Stimulated activated naive CD8-positive, alpha-beta T cell treated with anti-CD3 and anti-CD28 coated beads, Interleukin-15, amount 100 ng/mL, for 72 hours (primary cell): ENCODE measurements around the gene AOC2.

Experiments
- ATAC-seq: fragments of 150-1000 bp; cut with Tn5 transposase; 2 replicates; pipeline ENCODE4 v1.10.0; 2021; ENCODE audit warnings: mild to moderate bottlenecking, moderate library complexity
- DNase-seq, 2 donors: peaks; one replicate each; pipeline ENCODE4 v3.0.0; 2021 to 2022
- H3K27ac Mint-ChIP-seq, 2 donors: one replicate each; pipeline ENCODE4 v1.8.0; 2022; ENCODE audit warnings: mild to moderate bottlenecking in 2 of 2, mixed read lengths in 2 of 2, moderate library complexity in 2 of 2
- H3K27me3 Mint-ChIP-seq: one replicate; pipeline ENCODE4 v1.8.0; 2022; ENCODE audit warnings: mixed read lengths
- H3K4me1 Mint-ChIP-seq: one replicate; pipeline ENCODE4 v1.8.0; 2022; ENCODE audit warnings: mild to moderate bottlenecking, mixed read lengths
- H3K4me3 Mint-ChIP-seq, 2 donors: one replicate each; pipeline ENCODE4 v1.8.0; 2022; ENCODE audit warnings: mild to moderate bottlenecking in 2 of 2, mixed read lengths in 2 of 2, moderate library complexity in 1 of 2
- H3K9me3 Mint-ChIP-seq, 2 donors: one replicate each; pipeline ENCODE4 v1.8.0; 2022; ENCODE audit warnings: mixed read lengths in 2 of 2

The AOC2 gene, protein sequence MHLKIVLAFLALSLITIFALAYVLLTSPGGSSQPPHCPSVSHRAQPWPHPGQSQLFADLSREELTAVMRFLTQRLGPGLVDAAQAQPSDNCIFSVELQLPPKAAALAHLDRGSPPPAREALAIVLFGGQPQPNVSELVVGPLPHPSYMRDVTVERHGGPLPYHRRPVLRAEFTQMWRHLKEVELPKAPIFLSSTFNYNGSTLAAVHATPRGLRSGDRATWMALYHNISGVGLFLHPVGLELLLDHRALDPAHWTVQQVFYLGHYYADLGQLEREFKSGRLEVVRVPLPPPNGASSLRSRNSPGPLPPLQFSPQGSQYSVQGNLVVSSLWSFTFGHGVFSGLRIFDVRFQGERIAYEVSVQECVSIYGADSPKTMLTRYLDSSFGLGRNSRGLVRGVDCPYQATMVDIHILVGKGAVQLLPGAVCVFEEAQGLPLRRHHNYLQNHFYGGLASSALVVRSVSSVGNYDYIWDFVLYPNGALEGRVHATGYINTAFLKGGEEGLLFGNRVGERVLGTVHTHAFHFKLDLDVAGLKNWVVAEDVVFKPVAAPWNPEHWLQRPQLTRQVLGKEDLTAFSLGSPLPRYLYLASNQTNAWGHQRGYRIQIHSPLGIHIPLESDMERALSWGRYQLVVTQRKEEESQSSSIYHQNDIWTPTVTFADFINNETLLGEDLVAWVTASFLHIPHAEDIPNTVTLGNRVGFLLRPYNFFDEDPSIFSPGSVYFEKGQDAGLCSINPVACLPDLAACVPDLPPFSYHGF

DNA sequence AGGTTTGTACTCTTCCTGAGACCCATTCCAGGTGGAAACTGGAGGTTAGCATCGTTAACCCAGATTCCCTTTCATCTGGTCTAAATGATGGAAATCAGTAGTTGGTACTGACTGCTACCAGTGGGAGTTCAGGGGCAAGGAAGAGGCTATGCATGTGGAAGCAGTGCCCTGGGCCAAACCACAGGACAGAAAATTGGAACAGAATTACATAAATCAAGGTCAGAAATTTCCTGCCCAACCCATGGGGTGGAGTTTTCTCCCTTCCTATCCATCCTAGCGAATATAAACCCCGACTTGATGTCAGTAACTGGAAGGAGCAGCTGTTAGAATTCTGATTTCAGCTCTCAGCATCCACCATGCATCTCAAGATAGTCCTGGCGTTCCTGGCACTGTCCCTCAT, at the start of gene AOC2:
TSS of gene AOC2 (plus strand) at position 310 of the 400 bp plus-strand sequence. CDS start at position 357, 47 bp downstream.
- DNase-seq (no peak), ATAC-seq (no peak)
- no peaks in the 10 kb centered on the region for H3K9me3 Mint-ChIP-seq
- no peaks in the 10 kb centered on the region for H3K27me3 Mint-ChIP-seq
- peaks cover 33% of the 10 kb centered on the region for H3K4me1 Mint-ChIP-seq
- H3K4me3 Mint-ChIP-seq, result no peak within 1 kb of the TSS
- H3K27ac Mint-ChIP-seq, result no peak within 1 kb of the TSS

DNA sequence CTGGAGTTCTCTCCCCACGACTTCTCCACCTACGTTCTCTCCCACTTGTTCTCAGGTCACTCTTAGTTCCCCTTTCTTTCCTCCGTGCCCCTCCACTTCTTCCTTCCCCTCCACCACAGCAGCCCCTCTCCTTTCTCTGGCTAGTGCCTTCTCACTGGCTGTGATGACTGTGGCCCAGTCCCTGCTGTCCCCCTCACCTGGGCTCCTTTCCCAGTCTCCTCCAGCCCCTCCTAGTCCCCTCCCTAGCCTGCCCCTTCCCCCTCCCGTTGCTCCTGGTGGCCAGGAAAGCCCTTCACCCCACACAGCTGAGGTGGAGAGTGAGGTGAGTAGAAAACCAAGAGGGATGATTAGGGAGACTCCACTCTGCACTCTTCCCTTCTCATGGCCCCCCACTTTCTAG, 49.3 kb upstream of the AOC2 start:
- H3K4me1 Mint-ChIP-seq, result peaks cover 32% of the 10 kb centered on the region
- no peak overlapping the region for H3K27ac Mint-ChIP-seq
- DNase-seq (no peak), ATAC-seq (no peak)
- peaks cover 4 to 6% of the 10 kb centered on the region in 2 donors for H3K9me3 Mint-ChIP-seq
- no peak overlapping the region for H3K4me3 Mint-ChIP-seq
- H3K27me3 Mint-ChIP-seq, result no peaks in the 10 kb centered on the region

DNA sequence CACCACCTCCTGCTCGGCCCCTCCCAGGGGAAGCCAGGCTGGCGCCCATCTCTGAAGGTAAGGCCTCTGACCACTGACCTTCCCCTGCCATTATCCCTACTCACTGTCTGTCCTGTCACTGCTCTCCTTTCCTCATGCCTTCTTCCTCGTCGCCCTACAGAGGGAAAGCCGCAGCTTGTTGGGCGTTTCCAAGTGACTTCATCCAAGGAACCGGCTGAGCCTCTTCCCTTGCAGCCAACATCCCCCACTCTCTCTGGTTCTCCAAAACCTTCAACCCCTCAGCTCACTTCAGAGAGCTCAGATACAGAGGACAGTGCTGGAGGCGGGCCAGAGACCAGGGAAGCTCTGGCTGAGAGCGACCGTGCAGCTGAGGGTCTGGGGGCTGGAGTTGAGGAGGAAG, 48.9 kb upstream of the AOC2 start:
- H3K4me1 Mint-ChIP-seq, result peaks cover 32% of the 10 kb centered on the region
- DNase-seq, result no peak
- H3K27me3 Mint-ChIP-seq, result no peaks in the 10 kb centered on the region
- ATAC-seq, result no peak
- no peak overlapping the region for H3K4me3 Mint-ChIP-seq
- H3K9me3 Mint-ChIP-seq, result peaks cover 4 to 6% of the 10 kb centered on the region in 2 donors
- no peak overlapping the region for H3K27ac Mint-ChIP-seq

DNA sequence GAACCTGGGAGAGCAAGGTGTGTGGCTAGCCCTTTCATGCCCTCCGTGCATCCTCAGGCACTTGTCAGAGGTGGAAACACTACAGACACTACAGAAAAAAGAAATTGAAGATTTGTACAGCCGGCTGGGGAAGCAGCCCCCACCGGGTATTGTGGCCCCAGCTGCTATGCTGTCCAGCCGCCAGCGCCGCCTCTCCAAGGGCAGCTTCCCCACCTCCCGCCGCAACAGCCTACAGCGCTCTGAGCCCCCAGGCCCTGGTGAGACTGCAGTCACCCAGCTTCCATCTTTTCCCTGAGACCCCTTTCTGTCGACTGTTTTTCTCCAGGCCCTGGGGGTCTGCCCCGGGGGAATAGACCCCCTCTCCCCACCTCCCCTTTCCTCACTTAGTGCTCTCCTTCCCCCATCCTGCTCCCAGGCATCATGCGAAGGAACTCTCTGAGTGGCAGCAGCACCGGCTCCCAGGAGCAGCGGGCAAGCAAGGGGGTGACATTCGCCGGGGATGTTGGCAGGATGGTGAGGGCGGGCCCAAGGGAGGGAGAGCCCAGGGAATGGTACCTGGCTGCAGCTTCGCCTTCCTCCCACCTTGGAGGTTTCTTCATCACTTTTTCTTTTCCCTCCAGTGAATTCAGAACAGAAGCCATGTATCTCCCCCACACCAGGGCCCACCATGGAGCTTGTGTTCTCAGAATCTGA, 48.2 kb upstream of the AOC2 start:
- ATAC-seq (no peak), DNase-seq (no peak)
- Mint-ChIP-seq H3K4me3 (no peak overlapping the region), H3K9me3 (peaks cover 4 to 6% of the 10 kb centered on the region in 2 donors), H3K27ac (no peak overlapping the region), H3K4me1 (peaks cover 32% of the 10 kb centered on the region), H3K27me3 (no peaks in the 10 kb centered on the region)

DNA sequence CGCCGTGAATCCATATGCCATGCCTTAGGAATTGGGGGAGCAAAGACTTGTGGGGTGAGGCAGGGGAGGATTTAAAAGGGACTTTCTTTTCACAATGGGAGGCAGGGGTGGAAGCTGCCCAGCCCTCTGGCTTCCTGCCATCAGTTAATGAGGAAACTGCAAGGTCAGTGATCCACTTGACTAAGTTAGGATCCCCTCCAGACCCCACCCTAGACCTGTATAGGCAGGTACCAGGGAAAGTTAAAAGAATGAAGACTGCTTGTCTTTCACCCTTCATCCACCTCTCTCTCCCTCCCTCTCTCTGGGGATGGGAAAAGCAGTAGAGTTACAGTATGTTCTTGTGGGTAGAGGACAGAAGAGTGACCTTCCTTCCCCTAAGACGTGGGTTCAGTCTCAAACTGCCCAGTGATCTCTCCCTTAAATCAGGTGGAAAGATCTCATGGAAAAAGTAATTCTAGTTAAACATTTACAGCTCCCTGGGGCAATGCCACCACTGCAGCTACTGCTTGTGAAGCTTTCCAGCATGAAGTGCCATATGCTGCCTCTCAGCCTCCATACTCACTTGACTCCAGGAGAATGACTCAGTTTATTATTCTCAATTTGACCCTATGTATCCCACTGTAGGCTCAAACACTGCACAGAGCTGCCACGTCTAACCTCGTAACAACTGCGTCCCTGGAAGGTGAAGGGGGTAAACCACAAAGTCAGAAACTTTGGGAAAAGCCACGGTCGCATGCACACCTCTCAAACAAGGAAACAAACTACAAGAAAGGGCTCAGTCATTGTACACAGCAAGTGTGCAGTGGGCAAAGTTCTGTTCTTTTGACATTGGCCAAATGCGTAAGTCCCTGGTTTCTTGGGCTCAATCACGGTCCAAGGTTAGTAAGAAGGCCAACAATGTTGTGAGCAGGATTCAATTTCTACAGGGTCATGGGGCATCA, 47.0 kb upstream of the AOC2 start:
- ATAC-seq, result no peak
- Mint-ChIP-seq H3K4me3 (peak overlapping the region; percentile 91 to 93), H3K9me3 (peaks cover 4 to 6% of the 10 kb centered on the region in 2 donors), H3K27me3 (no peaks in the 10 kb centered on the region), H3K27ac (peak overlapping the region in 1 of 2 donors; percentile 43), H3K4me1 (peaks cover 32% of the 10 kb centered on the region)
- no peak for DNase-seq

DNA sequence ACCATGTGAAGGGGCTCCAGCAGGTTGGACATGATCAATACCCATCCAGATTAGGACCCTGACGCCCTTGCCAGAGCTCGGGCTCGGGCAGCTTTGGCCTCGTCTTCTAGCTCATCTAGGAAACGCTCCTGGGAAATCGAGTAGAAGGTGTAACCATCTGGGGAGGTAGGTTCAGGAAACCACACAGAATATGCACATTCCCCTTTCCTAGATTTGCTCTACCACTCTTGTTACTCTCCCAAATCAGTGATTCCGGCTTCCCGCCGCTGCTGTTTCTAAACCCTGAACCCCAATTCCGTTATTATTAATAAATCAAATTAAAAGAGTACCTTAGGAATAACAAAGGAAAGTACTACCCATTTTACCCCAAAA, 46.4 kb upstream of the AOC2 start:
- H3K9me3 Mint-ChIP-seq, result peaks cover 4 to 6% of the 10 kb centered on the region in 2 donors

DNA sequence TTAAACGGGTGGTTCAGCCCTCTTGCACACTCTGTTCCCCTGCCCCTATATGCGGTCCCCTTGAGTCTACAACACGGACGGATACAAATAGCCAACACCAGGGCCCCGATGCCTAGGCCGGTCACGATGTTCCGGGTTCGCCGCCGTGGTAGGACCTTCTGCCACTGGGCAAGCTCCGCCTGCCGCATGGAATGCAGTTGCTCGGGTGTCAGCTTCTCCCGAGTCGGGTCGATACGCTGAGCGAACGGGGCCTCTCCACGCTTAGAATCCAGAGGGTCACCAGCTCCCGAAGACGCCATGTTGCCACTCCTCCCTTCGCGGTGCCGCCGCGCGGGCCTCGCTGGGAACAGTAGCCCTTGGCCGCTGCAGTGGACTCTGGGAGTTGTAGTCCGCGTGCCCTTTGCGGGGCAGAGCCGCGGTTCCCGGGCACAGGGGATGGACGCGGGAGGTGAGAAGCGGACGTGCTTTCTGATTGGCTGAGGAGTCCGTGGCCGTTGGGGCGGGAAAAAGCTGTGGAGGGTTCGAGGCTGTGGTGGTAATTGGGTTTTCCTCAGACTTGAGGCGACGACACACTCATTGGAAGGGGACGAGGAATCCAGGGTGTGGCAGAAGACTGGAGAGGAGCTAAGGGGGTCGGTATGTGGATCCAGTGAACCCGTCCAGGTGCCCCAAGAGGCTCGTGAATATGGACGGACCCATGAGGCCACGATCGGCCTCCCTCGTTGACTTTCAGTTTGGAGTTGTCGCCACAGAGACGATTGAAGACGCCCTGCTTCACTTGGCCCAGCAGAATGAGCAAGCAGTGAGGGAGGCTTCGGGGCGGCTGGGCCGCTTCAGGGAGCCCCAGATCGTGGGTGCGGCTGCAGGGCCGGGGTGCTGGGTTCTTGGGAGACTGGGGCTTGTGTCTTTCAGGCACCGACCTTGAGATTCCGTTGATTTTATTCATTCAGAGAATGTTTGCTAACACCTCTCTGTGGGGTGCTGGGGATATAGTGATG, 45.7 kb upstream of the AOC2 start, which contains the start of the genes CNTD1 and COA3:
TSS of gene CNTD1 (plus strand) at position 479 of the 998 bp plus-strand sequence. CDS start at position 686, 207 bp downstream.
TSS of gene COA3 (minus strand) at position 322 of the 998 bp plus-strand sequence. CDS start at position 299, 23 bp downstream.
- DNase-seq (peak; percentile 78 to 86), ATAC-seq (peak; percentile 100)
- peaks cover 32% of the 10 kb centered on the region for H3K4me1 Mint-ChIP-seq
- peaks cover 4 to 6% of the 10 kb centered on the region in 2 donors for H3K9me3 Mint-ChIP-seq
- H3K27me3 Mint-ChIP-seq, result no peaks in the 10 kb centered on the region
- H3K27ac Mint-ChIP-seq, result peak within 1 kb of the TSS; percentile 95 to 96
- H3K4me3 Mint-ChIP-seq, result peak within 1 kb of the TSS; percentile 91 to 93

More for the DNA sequence above, 46.4 kb upstream of the AOC2 start:
- DNase-seq (no peak), ATAC-seq (no peak)
- Mint-ChIP-seq H3K27ac (peak overlapping the region; percentile 95 to 96), H3K27me3 (no peaks in the 10 kb centered on the region), H3K4me3 (peak overlapping the region; percentile 91 to 93), H3K4me1 (peaks cover 32% of the 10 kb centered on the region)

DNA sequence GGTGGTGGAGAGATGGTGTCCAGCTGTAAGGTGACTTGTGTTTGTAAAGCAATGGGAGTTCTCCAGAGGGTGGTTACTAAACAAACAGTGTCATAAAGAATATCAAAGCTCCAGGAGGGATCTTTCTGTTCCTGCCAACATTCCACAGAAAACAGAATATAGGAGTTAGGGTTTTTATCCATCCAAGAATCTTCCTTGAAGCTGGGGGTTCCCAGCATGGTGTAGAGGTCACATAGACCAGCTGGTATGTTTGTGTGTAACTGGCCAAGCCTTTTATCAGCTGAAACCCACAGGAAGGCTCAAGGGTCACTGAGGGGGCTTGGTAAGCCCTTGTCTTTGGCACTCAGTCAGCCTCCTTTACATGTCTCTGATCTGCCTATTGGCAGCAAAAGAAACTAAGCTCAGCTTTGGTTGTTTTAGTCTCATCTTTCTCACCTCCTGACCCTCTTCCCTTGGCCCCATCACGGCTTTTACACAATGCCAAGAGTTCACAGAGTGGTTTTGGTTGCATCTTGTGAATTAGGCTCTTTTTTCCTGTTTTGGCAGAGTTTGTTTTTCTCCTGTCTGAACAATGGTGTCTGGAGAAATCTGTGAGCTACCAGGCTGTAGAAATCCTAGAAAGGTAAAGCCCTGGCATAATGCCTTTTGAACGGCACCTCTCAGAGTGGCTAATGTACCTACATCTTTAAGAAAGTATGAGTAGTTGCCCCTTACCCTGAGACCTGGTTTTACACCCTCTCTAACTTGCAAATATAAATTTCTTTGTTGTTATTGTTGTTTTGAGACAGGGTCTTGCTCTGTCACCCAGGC, 41.1 kb upstream of the AOC2 start:
- ATAC-seq (no peak), DNase-seq (no peak)
- no peaks in the 10 kb centered on the region for H3K27me3 Mint-ChIP-seq
- no peak overlapping the region for H3K4me3 Mint-ChIP-seq
- peaks cover 4 to 6% of the 10 kb centered on the region in 2 donors for H3K9me3 Mint-ChIP-seq
- H3K27ac Mint-ChIP-seq, result no peak overlapping the region
- H3K4me1 Mint-ChIP-seq, result peaks cover 8% of the 10 kb centered on the region

DNA sequence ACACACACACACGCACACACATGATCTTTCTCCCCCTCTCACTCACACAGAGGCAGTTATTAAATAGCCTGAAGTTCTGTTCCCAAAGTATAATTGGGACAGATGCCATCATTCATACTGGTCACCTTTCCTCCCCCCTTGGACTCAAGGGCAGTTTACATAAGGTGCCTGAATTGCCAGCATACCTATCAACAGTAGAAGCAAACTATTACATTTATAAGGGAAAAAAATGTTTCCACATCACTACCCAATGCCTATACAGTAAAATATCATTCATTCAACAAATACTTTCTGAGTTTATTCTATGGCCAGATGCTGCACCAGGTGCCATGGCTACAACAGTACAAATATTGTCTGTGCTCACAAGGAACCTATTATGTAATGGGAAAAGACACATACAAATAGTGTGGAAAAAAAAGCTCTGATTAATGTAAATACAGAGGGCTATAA, 39.4 kb upstream of the AOC2 start:
- DNase-seq (no peak), ATAC-seq (no peak)
- Mint-ChIP-seq H3K27ac (no peak overlapping the region), H3K4me3 (no peak overlapping the region), H3K27me3 (no peaks in the 10 kb centered on the region), H3K4me1 (no peaks in the 10 kb centered on the region), H3K9me3 (no peaks in the 10 kb centered on the region)

DNA sequence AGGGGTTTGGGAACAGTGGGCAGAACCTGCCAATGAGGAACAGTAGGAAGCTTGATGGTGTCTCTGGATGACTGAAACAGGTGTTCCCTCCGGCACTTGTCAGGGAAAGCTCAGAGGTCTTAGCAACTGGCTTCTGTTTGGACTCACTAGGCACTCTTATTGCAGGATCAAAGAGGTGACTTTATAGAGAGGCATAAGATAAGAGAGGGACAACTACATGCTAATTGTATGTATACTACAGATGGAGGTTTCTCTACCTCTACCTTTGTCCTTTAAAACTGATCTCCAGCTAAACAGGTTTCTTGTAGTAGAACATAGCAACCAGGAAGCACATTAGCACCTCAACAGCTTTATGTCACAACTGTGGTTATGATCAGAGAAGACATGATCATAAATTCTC, 38.1 kb upstream of the AOC2 start:
- H3K4me1 Mint-ChIP-seq, result no peaks in the 10 kb centered on the region
- DNase-seq, result no peak
- H3K27me3 Mint-ChIP-seq, result no peaks in the 10 kb centered on the region
- H3K4me3 Mint-ChIP-seq, result no peak overlapping the region
- no peak overlapping the region for H3K27ac Mint-ChIP-seq
- no peak for ATAC-seq
- no peaks in the 10 kb centered on the region for H3K9me3 Mint-ChIP-seq

DNA sequence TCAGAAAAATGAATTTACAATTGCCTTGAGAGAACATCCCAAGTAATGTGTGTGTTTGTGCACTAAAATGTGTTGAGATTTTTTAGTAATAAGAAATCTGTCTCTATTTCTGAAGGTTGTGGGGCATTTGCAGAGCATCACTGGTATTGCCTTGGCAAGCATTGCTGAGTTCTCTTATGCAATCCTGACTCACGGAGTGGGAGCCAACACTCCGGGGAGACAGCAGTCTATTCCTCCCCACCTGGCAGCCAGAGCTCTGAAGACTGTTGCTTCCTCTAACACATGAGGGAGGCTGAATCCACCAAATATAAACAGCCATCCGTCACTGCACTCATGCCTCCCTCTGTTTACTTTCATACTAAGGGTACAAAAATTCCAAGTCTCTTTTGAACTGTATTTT, 35.1 kb upstream of the AOC2 start:
- Mint-ChIP-seq H3K27ac (peak overlapping the region in 1 of 2 donors; percentile 14), H3K27me3 (no peaks in the 10 kb centered on the region), H3K9me3 (no peaks in the 10 kb centered on the region), H3K4me3 (no peak overlapping the region), H3K4me1 (no peaks in the 10 kb centered on the region)
- ATAC-seq (no peak), DNase-seq (no peak)

DNA sequence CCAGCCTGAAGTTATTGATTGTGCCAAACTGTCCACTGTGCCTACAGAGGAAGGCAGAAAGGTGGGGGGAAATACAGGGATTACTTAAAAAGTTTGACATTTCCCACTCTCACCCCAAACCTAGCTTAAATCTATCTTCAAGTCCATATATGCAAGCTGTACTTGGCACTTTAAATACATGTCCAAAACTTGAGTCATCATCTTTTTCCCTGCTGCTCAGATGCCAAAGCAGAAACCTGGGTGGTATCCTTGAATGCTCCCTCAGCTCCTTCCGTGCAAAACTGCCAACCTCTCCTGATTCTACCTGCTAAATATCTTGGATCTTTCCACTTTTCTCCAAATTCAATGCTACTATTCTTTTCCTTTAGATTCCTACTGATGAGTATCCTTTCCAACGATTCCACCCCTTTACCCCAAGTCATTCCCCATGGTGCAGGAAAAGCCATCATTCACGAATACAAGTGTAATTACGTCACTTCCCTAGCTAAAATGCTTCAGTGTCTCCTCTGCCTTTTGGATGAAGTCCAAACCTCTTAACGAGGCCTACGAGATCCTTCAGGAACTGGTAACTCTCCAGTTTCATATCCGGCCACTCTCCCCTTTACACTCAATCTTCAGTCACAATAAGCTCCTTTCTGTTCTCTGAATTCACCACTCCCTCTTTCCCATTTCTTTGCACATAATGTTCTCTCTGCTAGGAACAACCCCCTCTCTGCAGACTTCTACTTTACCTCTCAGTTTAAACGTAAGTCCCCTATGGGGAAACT, 29.6 kb upstream of the AOC2 start:
- H3K9me3 Mint-ChIP-seq, result no peaks in the 10 kb centered on the region
- no peaks in the 10 kb centered on the region for H3K4me1 Mint-ChIP-seq
- H3K27ac Mint-ChIP-seq, result peak overlapping the region; percentile 7 to 34
- no peak overlapping the region for H3K4me3 Mint-ChIP-seq
- H3K27me3 Mint-ChIP-seq, result no peaks in the 10 kb centered on the region
- DNase-seq, result no peak
- no peak for ATAC-seq
